Measurements from ENCODE around the gene DNPEP.
"Not testable (repeated sequence)": the region's sequence is repeated elsewhere in the genome, so short reads cannot be mapped to it uniquely, and the experiment has no call there.

Gene DNPEP

DNA sequence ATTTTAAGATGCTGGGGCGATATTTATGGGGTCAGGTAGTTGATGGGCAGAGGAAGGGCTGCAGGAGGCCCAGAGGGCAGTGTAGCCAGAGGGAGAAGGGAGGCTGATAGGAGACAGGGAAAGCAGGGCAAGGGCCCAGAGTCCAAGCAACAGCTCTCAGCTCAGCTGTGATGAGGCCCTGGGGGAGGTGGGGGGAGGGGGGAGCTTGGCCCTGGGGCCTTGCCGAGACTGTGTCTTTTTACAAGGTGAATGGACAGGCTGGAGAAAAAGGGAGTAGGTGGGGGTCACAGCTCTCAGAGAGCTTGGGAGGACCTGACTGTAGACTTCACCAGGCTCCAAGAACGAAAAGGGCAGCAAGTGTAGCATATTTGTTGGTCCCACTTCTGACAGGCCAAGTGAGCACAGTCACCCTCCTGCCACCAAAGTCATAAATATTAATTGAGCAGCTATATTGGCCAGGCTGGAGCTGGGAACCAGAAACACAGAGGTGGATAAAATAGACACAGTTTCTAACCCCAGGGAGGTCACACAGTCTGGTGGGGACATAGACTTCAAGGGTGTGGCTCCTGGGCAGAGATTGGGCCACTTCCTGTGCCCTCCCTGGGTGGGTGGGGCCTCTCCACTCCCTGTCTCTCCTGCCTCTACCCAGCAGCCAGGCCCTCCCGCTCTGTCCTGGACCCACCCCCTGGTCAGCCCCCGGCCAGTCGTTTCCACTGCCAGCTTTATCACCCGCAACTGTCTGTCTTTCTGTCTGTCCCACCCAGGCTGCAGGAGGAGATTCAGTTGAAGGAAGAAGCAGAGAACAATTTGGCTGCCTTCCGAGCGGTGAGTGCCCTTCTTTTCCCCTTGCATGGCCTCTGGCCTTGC is 31.9 kb upstream of the DNPEP start:
- DNase-seq (ENCODE audit: low read depth) = no peak

DNA sequence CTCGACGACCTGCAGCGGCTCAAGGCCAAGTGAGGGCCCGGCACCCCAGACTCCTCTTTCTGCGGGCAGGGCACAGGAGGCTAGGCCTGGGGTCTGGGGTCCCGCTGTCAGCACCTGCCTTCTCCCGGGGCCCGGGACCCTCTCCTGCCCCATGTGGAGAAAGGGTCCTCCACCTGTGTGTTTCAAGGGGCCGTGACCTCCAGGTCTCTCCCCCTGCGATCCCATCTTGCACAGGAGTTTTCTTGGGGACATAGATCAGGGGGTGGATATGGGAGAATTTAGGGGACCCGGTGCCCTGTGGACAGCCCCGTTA is 31.3 kb upstream of the DNPEP start:
- no peak for DNase-seq (ENCODE audit: low read depth)

DNA sequence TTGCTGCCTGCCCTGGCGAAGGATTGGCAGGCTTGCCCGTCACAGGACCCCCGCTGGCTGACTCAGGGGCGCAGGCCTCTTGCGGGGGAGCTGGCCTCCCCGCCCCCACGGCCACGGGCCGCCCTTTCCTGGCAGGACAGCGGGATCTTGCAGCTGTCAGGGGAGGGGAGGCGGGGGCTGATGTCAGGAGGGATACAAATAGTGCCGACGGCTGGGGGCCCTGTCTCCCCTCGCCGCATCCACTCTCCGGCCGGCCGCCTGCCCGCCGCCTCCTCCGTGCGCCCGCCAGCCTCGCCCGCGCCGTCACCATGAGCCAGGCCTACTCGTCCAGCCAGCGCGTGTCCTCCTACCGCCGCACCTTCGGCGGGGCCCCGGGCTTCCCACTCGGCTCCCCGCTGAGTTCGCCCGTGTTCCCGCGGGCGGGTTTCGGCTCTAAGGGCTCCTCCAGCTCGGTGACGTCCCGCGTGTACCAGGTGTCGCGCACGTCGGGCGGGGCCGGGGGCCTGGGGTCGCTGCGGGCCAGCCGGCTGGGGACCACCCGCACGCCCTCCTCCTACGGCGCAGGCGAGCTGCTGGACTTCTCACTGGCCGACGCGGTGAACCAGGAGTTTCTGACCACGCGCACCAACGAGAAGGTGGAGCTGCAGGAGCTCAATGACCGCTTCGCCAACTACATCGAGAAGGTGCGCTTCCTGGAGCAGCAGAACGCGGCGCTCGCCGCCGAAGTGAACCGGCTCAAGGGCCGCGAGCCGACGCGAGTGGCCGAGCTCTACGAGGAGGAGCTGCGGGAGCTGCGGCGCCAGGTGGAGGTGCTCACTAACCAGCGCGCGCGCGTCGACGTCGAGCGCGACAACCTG is 30.7 kb upstream of the DNPEP start, which contains the start of gene DES:
Gene DES (plus strand): TSS at position 223 of the 857 bp plus-strand sequence. CDS start 86 bp downstream, at position 309.
- no peak for DNase-seq (ENCODE audit: low read depth)

DNA sequence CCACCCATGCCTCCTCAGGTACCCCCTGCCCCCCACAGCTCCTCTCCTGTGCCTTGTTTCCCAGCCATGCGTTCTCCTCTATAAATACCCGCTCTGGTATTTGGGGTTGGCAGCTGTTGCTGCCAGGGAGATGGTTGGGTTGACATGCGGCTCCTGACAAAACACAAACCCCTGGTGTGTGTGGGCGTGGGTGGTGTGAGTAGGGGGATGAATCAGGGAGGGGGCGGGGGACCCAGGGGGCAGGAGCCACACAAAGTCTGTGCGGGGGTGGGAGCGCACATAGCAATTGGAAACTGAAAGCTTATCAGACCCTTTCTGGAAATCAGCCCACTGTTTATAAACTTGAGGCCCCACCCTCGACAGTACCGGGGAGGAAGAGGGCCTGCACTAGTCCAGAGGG is 29.7 kb upstream of the DNPEP start:
- DNase-seq (ENCODE audit: low read depth) = no peak

DNA sequence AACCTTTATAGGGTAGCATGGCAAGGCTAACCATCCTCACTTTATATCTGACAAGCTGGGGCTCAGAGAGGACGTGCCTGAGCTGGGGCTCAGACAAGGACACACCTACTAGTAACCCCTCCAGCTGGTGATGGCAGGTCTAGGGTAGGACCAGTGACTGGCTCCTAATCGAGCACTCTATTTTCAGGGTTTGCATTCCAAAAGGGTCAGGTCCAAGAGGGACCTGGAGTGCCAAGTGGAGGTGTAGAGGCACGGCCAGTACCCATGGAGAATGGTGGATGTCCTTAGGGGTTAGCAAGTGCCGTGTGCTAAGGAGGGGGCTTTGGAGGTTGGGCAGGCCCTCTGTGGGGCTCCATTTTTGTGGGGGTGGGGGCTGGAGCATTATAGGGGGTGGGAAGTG is 29.2 kb upstream of the DNPEP start:
- no peak for DNase-seq (ENCODE audit: low read depth)

DNA sequence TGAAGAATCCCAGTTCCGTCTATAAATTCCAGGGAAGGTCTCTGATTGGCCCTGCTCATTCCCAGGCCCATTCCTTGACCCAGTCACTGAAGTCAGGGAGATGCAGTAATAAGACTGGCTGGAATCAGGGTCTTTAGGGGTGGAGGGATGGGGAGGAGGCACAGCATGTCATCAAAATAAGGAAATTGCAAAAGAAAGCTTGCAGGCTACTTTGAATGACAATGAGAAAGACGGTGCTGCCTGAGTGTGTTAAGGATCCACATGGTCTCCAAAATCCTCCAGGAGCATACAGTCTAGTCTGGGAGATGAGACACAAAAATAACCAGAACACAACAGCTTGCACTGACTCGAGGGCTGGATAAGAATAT is 28.5 kb upstream of the DNPEP start:
- DNase-seq (ENCODE audit: low read depth) = no peak

DNA sequence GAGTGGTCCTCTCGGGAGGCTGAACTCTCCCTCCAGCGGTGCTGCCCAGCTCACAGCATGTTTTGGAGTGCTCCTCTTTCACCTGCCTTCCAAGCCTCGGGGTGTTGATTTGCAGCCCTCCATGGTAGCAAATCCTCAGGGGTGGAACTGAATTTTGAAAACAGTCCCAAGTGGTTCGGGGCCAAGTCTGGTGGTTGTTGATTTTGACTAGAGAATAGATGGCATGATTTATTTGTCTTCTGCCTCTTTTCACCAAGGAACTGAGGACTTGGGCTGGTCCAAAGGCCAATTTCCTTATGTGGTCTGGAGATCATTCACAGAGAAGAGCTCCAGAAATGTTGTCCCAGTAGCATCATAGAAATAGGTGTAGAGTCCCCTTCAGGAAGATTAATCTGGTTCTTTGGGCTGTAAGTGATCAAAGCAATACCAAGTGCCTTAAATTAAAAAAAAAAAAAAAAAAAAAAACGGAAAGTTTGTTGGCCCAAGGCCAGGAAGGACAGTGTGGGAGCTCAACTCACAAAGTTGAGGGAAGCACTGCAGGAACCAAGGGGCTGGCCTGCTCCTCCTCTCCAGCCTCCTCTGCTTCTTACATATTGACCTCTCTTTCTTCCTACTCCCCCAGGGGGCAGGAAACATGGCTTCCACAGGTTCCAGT is 28.0 kb upstream of the DNPEP start:
- no peak for DNase-seq (ENCODE audit: low read depth)

DNA sequence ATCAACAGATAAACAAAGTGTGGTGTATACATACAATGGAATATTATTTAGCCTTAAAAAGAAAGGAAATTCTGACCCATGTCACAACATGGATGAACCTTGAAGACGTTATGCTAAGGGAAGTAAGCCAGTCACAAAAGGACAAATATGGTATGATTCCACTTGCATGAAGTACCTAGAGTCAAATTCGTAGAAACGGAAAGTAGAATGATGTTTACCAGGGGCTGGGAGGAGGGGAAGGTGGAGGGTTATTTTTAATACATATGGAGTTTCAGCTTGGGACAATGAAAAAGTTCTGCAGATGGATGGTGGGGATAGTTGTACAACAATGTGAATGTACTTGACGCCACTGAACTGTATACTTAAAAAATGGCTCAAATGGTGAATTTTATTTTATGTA is 27.1 kb upstream of the DNPEP start:
- no peak for DNase-seq (ENCODE audit: low read depth)

DNA sequence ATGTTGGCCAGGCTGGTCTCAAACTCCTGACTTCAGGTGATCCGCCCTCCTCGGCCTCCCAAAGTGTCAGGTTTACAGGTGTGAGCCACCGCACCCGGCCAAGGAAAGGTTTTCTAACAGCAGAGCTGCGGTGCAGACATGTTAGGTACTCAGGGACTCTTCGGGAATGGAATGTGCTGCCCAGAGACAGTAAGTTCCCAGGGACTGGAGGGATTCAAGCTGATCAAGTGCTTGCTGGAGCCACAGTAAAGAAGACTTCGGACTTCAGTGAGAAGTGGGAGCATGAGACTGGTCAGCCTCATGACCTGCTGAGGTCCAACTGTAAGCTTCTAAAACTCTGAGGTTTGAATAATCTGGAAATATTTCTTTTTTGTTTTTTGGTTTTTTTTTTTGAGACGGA is 22.7 kb upstream of the DNPEP start:
- no peak for DNase-seq (ENCODE audit: low read depth)

DNA sequence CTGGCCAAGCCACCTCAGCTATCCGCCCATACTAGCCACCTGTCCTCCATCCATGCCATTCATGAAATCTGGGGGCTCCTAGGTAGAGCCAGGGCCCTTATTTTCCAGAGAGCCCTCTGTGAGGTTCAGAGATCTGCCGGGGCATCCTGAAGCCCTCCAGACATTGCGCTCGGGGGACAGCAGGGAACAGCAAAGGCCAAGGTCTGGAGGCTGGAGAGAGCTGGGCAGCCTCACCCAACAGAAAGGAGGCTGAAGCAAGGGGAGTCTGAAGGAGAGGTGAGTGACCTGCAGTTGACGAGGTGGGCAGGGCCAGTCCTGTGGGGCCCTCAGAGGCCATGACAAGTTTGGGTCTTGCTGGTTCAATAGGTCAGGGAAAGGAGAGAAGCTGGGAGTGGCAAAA is 21.9 kb upstream of the DNPEP start:
- no peak for DNase-seq (ENCODE audit: low read depth)

DNA sequence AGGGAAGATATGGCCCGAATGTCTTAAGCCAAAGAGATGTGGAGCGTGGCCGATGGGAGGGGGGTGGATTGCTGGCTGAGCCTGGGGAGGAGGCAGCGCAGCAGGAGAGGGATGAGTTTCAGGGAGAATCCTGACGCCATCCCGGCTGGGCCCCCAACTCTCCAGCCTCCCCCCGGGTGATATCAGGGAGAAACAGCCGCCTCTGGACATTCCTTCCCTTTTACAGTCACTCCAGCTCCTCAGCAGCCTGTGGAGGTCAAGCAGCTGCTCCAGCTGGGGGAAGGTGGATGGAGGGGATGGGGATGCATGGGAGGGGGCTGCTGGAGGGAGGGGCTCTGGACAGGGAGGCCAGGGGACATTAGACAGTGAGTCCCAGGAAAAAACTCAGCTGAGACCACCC is 20.9 kb upstream of the DNPEP start:
- DNase-seq (ENCODE audit: low read depth) = no peak

DNA sequence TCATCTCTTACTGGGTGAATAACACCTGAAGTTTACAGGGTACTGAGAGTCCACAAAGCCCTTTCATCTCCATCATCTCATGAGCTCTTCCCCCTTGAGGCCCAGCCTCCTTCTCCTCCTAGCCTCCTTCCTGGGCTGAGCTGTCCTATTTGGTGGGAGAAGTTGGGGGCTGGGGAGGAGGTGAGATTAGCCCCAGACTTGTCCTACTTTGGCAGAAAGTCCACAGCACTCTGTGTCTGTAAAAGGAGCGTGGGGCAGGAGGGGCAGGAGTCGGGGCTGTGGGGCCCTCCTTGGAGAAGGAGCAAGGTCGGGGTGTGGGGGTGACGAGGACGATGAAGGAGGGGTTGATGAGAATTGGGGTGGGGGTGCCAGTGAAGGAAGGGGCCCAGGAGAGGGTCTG is 20.5 kb upstream of the DNPEP start:
- DNase-seq (ENCODE audit: low read depth) = no peak

DNA sequence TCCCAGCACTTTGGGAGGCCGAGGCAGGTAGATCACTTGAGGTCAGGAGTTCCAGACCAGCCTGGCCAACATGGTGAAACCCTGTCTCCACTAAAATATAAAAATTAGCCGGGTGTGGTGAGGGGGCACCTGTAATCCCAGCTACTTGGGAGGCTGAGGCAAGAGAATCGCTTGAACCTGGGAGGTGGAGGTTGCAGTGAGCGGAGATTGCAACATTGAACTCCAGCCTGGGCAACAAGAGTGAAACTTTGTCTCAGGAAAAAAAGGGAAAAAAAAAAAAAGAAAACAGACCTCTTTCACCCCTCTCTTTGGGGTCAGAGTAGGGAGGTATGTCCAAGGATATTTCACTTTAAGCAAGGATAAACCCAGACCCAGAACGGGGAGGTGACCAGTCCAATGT is 19.6 kb upstream of the DNPEP start:
- not testable (repeated sequence) for DNase-seq (ENCODE audit: low read depth)

DNA sequence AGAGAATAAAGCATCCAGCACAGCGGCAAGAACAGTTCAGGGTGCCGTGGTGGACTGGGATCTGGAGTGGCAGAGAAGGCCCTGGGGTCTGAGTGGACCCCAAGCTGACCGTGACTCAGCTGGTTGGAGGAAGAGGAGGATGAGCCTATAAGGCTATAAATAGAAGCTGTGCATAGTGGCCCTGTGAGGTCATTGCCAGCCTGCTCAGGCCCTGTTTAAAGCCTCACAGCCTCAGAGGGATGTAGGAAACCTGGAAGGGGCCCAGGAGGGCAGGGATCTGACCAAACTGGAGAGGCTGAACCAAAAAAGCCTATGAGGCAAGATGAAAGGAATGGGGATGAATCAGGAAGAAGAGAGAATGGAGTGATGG is 19.1 kb upstream of the DNPEP start:
- DNase-seq (ENCODE audit: low read depth) = no peak

DNA sequence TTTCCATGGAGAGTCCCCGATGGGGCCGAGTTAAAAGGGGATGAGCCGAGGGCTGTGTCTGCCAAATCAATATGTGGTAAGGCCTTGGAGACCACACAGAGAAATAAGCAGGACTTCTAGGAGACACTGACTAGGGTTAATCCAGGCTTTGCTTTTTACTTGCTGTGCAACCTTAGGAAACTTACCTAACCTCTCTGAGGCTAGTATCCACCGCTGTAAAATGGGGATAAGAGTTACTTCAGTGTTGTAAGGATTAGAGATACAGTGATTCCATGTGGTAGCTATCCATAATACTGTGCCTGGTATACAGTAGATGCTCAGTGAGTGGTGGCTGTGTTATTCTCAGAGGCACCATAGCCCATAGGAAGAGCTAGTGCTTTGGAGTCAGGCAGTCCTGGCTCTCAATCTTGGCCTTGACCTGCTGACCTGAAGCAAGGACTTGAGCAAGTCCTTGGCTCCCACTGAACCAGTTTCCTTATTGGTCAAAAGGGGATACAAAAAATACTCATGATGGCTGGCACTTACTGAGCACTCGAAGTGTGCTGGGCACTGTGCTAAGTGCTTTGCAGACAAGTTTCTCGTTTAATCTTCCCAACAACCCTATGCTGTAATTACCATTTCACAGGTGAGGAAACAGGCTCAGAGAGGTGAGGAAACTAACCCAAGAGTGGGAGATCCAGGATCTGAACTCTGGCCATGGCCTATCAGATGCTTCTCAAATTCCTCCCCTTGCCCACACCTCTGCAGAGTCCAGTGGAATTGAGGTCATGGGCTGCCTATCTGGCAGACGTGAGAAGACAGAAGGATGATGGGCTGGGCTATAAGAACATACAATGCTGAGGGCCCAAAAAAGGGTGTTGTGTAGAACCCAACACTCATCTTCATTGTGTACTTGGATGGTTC is 18.5 kb upstream of the DNPEP start:
- no peak for DNase-seq (ENCODE audit: low read depth)

DNA sequence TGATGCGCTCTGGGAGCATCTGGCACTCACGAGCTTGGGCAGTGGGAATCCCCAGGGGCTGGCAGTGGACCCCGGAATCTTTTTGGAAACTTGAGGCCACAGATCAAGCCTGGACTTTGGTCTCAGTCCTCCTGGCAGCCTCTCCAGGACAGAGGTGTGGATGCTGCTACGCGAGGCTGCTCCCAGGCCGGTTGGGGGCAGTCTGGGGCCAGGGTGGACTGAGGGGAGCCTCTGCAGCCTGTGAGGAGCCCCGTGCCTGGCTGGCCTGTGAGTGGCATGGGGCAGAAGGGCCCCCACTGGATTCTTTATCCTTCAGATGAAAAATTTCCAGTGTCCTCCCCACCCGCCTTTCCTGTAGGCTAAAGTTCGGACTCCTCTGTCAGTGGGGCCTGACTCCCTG is 17.7 kb upstream of the DNPEP start:
- DNase-seq (ENCODE audit: low read depth) = no peak

DNA sequence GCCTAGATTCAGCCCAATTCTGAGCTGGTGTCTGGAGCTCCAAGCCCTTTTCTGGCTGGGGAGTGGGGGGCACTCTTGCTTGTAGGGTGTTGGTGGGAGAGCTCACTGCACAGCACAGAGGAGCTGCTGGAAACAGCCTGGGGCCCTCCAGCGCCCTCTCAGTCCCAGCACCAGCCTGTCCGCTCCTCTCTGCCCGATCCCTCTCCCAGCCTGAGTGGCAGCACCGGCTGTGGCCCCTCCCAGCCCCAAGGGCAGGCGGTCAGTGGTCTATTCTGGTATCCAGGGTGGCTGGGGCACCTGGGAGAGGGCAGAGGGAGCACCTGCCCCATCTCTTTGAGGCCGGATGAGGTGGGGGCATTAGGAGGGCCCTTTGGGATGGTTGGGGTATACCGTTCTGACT is 17.2 kb upstream of the DNPEP start:
- no peak for DNase-seq (ENCODE audit: low read depth)

DNA sequence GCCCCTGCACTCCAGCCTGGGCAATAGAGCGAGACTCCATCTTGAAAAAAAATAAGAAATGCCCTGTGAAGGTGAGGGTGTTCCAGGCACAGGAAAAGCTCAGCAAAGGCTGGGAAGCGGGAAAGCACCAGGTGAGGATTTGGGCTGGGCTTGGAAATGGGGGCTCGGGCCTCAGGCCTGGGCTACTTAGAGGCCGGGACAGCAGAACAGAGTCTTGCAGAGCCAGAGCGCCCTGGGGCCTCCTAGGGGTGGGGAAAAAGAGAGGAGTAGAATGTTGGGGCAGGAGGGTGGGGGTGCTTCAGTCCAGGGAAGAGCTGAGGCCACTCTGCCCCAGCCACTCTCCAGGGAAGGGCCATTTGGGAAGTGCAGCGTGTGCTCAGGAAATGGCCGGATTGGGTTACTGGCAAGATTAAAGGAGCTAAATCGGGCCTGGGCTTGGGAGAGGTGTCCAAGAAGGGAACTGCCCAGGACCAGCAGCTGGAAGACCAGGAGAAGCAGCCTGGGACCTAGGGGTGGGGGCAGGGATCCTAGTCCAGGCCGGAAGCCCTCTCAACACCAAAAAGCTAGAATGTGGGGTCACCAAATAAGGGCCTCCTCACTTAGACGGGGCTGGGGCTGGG is 16.7 kb upstream of the DNPEP start:
- DNase-seq (ENCODE audit: low read depth) = no peak

DNA sequence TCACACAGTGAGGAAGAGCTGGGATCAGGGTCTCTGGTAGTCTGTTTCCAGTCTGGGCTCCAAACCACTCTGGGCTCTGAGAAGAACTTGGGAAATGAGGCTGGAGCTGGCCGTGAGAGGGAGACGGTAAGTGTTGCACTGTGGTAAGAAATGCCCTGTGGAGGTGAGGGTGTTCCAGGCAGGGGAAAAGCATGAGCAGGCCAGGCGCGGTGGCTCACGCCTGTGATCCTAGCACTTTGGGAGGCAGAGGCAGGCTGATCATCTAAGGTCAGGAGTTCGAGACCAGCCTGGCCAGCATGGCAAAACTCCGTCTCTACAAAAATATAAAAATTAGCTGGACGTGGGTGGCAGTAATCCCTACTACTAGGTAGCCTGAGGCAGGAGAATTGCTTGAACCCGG is 16.1 kb upstream of the DNPEP start:
- no peak for DNase-seq (ENCODE audit: low read depth)

DNA sequence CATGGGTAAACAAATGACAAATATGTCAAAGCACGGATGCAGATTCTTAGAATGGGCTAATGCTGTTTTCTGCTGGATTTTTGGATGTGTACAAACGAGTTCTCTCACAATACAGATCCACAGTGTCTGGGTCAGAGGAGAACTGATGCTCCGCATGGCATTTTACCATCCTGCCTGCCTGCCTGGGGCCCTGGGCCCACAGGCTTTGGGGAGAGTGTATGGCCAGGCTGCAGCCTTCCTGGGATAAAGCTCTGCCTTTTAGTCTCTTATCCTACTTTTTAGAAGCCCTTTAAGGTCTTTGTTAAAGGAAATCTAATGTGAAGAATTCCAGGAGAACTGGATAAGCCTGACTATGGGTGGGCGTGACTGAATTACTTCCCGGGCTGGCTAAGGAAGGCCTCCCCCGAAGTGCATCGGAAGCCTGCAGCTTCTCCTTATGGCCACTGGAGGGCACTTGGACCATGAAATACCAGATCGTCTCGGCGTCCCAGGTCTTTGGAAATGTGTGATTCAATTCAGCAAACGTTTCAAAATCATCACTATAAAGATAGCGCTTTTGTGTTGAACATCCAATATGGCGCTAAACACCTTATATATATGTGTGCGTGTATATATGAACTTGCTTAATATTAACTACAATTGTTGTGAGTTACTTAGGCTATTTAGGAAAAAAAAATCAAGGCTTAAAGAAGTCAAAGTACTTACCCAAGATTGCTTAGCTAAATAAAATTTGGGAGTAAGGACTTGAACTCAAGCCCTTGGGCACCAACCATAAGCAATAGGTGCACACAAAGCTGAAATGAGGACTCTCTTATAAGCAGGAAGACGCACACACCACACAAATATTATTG is 15.2 kb upstream of the DNPEP start:
- peak; percentile 26 for DNase-seq (ENCODE audit: low read depth)

DNA sequence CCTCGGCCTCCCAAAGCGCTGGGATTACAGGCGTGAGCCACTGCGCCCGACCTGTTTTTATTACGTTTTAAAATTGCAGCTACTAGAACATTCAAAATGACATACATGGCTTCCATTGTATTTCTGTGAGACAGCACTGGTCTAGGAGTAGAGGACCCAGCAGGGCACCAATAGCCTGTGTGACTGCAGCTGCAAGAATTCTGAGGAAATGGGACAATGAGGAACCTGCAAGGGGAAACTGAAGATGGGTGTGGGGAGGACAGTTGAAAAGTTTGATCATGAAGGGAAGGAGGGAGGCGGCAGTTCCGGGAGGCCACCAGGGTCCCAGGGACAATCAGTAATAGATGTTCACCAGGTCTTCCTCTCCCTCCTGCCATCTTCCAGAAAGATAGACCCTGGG is 13.9 kb upstream of the DNPEP start:
- no peak for DNase-seq (ENCODE audit: low read depth)

Measured in activated gamma-delta T cell treated with anti-CD3 and anti-CD28 coated beads, Interleukin-2, amount 50 U/mL, for 16 hours (primary cell).